Astrocyte of the cerebellum (primary cell): Measurements from ENCODE around the gene TRIM43.
"Not testable (repeated sequence)": the region's sequence is repeated elsewhere in the genome, so short reads cannot be mapped to it uniquely, and the experiment has no call there.

ENCODE experiments used
- DNase-seq: peaks from one replicate; pipeline ENCODE4 v3.0.0-alpha.2; 2011; ENCODE audit warnings: low read depth
- H3K4me3 ChIP-seq: 2 replicates; pipeline ENCODE4 v1.5.1; 2011; ENCODE audit warnings: mild to moderate bottlenecking, low read depth, low read length, moderate library complexity
- CTCF ChIP-seq: IDR thresholded peaks from 2 replicates; pipeline ENCODE4 v1.5.1; 2012; ENCODE audit warnings: low read length, low read depth, moderate library complexity, mild to moderate bottlenecking; ENCODE audit errors: missing control alignments
- in situ Hi-C: cut with HindIII; loops from 2 replicates; pipeline ENCODE4 v1.10.0; 2017; ENCODE audit warnings: low sequenced_read_pairs

TRIM43 gene

DNA sequence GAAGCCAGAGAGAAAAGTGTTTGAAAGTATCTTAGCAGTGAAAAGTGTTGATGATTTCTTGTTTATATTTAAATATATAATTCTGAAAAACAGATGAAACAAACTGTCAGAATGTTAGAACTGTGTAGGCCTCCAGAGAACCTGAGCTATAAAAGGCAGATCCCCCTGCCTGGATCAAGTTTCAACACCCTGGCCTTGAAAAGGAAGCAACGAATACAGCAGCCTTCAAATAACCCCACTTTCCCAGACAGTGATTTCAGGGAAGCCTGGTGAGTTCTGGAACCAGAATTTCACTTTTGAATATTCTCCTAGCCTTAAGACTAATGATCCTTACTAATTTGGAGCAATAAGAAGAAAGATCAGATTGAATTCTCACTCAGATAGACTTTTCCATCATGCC, 13.3 kb upstream of the TRIM43 start:
- DNase-seq = no peak
- in situ Hi-C loops = no loop called here
- no peak overlapping the region for H3K4me3 ChIP-seq
- TF ChIP-seq CTCF = no peak

DNA sequence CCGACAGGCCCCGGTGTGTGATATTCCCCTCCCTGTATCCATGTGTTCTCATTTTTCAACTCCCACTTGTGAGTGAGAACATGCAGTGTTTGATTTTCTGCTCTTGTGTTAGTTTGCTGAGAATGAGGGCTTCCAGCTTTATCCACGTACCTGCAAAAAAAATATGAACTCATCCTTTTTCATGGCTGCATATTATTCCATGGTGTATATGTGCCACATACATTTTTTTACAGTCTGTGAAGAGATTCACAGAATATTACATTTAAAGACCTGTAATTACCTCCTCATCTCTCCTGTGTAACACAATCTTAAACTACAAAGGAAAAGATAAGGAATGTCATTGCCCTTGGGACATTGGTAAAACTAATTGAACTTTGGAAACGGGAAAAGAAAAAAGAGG, 8.3 kb upstream of the TRIM43 start:
- H3K4me3 ChIP-seq, DNase-seq, in situ Hi-C loops: not testable (repeated sequence)

- H3K4me3 ChIP-seq, in situ Hi-C loops, DNase-seq: not testable (repeated sequence)
These were observed 7.5 kb upstream of the TRIM43 start for GRCh38 chr2:95584321-95584720.

DNA sequence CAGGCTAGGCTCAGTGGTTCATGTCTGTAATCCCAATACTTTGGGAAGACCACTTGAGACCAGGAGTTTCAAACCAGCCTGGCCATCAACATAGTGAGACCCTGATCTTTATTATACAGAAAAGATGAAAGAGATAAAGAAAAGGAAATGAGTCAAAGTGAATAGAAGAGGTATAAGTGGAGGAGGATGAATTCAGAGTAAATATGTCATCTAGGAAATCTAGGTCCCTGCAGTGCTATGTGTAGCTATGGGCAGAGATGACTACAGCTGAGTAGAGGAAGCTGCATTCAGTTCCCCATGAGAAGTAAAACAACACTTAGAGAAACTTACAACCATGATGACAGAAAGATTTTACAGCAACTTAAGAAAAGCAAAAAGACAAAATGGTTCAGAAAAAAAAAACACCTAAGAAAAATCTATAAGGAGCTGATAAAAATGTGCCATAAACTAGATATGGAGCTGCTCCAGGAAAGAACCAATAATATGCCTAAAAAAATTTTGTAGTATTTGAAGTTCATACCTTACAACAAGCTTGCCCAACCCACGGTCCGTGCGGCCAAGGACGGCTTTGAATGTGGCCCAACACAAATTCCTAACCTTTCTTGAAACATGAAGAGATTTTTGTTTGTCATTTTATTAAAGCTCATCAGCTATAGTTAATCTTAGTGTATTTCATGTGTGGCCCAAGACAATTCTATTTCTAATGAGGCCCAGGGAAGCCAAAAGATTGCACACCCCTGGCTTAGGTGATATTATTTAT, 1.8 kb upstream of the TRIM43 start:
- H3K4me3 ChIP-seq, in situ Hi-C loops, DNase-seq: not testable (repeated sequence)

- in situ Hi-C loops, H3K4me3 ChIP-seq, DNase-seq: not testable (repeated sequence)
These were observed 1.2 kb downstream of the TRIM43 start for GRCh38 chr2:95592973-95593372.

DNA sequence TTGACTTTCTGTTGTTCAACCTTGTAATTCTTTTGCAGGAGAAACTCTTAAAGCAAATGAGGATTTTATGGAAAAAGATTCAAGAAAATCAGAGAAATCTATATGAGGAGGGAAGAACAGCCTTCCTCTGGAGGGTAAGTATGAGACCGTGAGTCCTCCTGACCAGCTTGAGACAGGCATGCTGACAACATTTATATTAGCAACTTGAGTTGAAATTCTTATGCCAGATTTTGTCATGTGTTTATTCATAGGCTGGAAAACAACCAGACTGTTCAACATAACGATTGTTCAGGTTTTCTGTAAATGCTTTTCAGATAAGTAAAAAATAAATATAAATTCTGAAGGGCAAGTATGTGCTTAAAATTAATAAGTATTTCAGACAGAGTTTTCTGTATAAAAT, 3.2 kb downstream of the TRIM43 start:
- H3K4me3 ChIP-seq, in situ Hi-C loops, DNase-seq: not testable (repeated sequence)

GRCh38 chr2:95601301-95601700, 9.5 kb downstream of the TRIM43 start:
- in situ Hi-C loops, H3K4me3 ChIP-seq, DNase-seq: not testable (repeated sequence)

- in situ Hi-C loops, H3K4me3 ChIP-seq: not testable (repeated sequence)
These were observed 10.3 kb downstream of the TRIM43 start for GRCh38 chr2:95602146-95602545.

DNA sequence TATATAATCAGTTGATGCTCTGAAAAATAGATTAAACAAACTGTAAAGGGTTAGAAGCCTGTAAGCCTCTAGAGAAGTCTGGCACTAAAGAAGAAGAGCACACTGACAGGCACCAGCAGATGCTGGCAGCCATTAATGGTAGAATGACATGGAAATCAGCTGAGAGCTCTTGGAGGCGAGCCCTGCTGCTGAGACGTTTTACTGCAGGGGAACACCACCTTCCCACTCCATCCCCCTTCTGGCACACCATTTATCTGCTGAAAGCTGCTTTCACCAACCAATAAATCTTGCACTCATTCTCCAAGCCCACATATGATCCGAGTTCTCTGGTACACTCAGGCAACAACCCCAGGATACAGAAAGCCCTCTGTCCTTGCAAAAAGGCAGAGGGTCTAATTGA, 16.6 kb downstream of the TRIM43 start:
- in situ Hi-C loops, H3K4me3 ChIP-seq, DNase-seq: not testable (repeated sequence)

More at GRCh38 chr2:95602146-95602545, 10.3 kb downstream of the TRIM43 start:
- not testable (repeated sequence) for DNase-seq

- in situ Hi-C loops, H3K4me3 ChIP-seq, DNase-seq: not testable (repeated sequence)
These were observed 18.0 kb downstream of the TRIM43 start for GRCh38 chr2:95609764-95610163.

DNA sequence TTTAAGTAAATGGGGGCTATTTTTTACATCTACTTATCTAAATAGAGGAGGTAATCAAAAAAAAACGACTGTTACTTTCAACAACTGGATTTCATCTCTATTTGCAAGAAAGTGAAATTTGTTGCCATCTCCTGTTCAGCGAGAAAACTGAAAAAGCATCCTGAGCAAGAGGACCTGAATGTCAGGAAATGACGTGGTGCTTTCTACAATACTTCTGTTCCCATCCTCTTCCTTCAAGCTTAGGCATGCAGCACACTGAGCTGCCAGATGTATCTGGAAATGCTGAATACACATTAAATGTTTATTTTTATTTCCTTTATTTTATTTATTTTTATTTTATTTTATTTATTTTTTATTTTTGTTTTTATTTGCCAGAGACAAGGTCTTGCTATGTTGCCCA, 21.2 kb downstream of the TRIM43 start:
- in situ Hi-C loops, H3K4me3 ChIP-seq, DNase-seq: not testable (repeated sequence)

GRCh38 chr2:95622728-95623127, 30.9 kb downstream of the TRIM43 start:
- H3K4me3 ChIP-seq, DNase-seq, in situ Hi-C loops: not testable (repeated sequence)

DNA sequence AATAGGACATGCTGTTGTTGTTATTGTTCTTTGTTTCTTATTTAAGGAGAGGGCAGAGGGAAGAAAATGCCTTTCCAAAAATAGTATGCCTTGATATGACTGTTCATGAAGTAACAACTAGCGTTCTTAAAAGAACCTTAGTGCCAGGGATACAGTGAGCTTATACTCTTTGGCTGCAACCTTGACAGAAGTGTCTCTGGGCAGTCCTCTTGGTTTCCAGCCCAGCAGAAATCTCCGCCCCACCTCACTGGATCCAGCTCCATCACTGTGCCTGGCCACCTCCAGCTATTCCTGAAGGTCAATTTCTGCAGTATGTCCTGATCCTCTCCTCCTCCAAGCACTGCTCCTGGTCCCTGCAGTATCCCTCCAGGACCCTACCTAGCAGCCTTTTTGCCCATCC, 39.2 kb downstream of the TRIM43 start:
- H3K4me3 ChIP-seq, in situ Hi-C loops, DNase-seq: not testable (repeated sequence)

- DNase-seq, H3K4me3 ChIP-seq, in situ Hi-C loops: not testable (repeated sequence)
These were observed 41.9 kb downstream of the TRIM43 start for GRCh38 chr2:95633626-95634259.

GRCh38 chr2:95640515-95641288, 48.9 kb downstream of the TRIM43 start:
- H3K4me3 ChIP-seq, in situ Hi-C loops, DNase-seq: not testable (repeated sequence)

- in situ Hi-C loops, H3K4me3 ChIP-seq, DNase-seq: not testable (repeated sequence)
These were observed 49.4 kb downstream of the TRIM43 start for GRCh38 chr2:95641289-95641575.
